ENCODE results near the gene C4orf51.
"Not testable (repeated sequence)": the region's sequence is repeated elsewhere in the genome, so short reads cannot be mapped to it uniquely, and the experiment has no call there.

C4orf51 gene

DNA sequence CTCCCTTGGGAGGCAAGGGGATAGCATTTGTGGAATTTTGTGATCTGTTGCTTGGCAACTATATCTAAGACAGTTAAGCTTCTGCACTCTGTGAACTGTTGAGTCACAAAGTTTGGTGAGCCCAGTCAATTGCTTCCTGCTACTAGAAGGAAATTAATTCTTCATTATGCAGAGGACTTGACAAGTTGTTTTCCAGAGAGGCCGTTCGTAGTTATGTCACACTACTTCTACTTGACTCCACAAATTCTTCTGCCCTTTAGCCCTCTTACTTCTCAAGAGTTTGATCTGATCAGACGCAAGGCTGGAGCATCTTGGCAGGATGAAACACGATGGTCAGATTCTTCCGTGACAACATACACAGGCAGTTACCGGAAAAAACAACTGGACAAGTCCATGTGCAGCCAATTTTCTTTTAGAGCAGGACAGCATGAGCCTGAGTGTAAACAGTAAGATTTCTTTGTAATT lies at the start of gene C4orf51:
Gene C4orf51, plus strand, starts transcription at position 156 of the 465 bp plus-strand sequence. Its CDS starts 58 bp downstream, at position 214.
- peak; percentile 55 for DNase-seq

- no peak for DNase-seq
These were observed 44.8 kb upstream of the C4orf51 start for GRCh38 chr4:145635117-145635516.

DNA sequence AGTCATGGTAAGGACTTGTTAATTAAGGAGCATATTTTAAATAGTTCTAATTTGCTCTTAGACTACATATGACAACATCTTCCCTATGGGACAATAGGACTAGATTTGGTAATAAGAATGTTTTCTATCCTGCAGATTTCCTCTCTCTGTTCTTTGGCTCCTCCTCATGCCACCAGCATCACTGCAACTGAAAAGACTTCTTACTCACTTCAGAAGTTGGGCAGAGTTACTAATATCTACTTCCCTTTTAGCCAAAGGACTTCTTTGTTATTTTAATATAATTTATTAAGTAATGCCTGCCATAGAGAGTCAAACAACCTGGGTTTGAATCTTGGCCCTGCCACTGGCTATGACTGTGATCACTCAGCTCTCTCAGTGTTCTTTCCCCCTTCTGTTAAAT lies 44.3 kb upstream of the C4orf51 start:
- no peak for DNase-seq

GRCh38 chr4:145639186-145639698 lies 40.7 kb upstream of the C4orf51 start:
- no peak for DNase-seq

GRCh38 chr4:145640236-145640635 lies 39.7 kb upstream of the C4orf51 start:
- DNase-seq = peak; percentile 62

- no peak for DNase-seq
These were observed 36.7 kb upstream of the C4orf51 start for GRCh38 chr4:145643295-145643694.

GRCh38 chr4:145644699-145645098 lies 35.2 kb upstream of the C4orf51 start:
- no peak for DNase-seq

DNA sequence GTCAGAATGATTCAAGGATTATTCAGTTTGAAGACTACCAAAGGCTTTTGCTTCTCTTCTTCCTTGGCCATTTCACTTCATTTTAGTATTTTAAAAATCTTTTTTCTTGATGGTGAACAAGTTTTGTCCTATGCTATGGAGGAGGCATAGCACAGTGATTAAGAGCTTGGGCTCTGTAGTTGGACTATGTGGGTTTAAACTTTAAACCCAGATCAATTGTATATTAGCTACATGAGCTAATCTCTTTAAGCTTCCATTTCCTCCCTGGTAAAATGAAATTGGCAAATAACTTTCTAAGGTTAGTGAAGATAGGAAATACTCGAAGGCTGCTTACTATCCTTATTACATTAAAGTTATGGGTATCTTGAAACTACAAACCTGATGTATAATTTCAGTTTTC lies 23.8 kb upstream of the C4orf51 start:
- DNase-seq = no peak

DNA sequence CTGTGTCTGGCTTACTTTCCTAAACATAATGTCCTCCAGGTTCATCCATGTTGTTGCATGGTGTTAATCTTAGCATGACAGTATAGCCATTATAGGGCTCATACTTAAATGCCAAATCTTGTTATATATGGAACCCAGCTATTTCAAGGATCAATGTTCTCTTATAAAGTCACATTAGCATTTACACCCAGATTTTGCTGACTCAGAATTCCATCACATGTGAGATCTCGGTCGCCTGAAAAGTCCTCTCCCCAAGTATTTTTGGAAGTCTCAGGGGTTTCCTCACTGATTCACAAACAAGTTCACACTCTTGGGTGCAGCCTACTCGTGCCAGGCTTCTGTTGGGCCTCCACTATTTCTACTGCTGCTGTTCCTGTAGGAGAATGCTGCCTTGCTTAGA lies 19.9 kb upstream of the C4orf51 start:
- DNase-seq = no peak

DNA sequence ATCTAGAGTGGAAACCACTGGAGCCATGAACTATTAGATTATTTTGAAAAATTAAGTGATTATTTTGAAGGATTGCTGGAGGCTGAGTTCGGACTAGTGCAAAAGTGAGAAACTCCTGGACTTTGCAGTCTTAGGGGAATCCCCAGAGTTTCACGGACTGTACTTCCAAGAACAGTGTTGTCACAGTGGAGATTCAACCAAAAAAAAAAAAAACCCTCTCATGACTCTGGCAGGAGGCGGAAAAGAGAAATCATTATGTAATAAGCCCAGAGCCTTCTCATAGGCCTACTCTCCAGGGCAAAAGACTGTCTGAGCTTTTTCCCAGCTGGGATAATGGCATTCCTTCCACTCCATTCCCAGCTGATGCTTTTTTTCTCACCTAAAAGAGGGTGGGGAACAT lies 16.8 kb upstream of the C4orf51 start:
- no peak for DNase-seq

DNA sequence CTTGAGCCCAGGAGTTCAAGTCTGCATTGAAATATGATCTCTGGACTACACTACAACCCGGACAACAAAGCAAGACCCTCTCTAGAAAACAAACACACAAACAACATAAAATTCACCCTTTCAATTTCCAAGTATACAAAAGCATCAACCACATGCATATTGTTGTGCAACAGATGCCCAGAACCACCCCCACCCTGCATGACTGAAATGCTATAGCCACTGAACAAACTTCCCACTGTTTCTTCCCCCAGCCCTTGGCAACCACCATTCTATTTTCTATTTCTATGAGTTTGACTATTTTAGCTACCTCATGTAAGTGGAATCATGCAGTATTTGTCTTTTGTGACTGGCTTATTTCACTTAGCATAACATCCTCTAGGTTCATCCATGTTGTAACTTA lies 14.2 kb upstream of the C4orf51 start:
- DNase-seq = no peak

GRCh38 chr4:145670422-145670821 lies 9.5 kb upstream of the C4orf51 start:
- DNase-seq = no peak

- DNase-seq = peak; percentile 44
These were observed 426 bp upstream of the C4orf51 start for GRCh38 chr4:145679520-145679919.

DNA sequence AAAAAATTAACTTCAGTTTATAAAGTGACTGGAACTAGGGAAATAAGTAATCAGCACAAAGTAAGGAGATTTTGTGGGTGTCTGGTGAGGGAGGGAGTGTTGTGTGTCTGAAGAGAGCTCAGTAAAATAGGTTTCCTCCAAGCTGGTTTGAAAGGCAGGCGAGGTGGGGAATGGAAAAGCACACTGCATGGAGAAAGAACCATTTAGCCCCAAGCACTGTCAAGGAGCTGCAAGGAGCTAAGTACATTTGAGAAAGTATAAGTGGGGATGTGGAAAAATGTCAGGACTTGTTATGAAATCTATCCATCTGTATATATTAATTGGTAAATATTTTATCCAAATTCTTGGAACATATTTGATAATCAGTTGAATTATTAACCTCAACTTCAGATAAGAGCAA lies 956 bp downstream of the C4orf51 start:
- no peak for DNase-seq

- DNase-seq = no peak
These were observed 1.6 kb downstream of the C4orf51 start for GRCh38 chr4:145681518-145681917.

DNA sequence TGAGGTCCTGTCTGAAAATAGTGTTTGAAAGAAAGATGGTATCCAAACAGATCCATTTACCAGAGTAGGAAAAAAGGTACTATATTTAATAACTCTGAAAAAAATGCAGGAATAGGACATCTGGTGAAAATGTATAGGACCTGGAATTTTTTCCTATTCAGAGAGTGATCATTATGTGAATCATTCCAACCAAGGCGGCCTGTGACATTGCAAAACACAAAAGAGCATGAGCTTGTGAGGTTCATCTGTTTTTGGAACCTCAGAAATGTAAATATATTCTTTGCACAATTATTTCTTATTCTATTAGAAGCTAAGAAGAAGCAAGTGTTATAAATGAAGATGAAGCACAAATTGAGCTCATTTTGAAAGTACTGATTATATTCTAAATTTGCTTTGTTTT lies 2.0 kb downstream of the C4orf51 start:
- no peak for DNase-seq

DNA sequence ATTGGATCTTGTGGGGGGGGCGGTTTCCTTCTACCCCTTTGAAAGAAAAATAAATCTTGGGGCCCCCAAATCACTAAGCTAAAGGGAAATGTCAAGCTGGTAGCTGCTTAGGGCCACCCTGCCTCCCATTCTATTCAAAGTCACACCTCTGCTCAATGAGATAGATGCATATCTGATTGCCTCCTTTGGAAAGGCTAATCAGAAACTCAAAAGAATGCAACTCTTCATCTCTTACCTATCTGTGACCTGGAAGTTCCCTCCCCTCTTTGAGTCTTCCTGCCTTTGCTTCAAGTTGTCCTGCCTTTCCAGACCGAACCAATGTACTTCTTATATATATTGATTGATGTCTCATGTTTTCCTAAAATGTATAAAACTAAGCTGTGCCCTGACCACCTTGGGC lies 7.0 kb downstream of the C4orf51 start:
- DNase-seq = no peak

- no peak for DNase-seq
These were observed 10.7 kb downstream of the C4orf51 start for GRCh38 chr4:145690610-145691009.

DNA sequence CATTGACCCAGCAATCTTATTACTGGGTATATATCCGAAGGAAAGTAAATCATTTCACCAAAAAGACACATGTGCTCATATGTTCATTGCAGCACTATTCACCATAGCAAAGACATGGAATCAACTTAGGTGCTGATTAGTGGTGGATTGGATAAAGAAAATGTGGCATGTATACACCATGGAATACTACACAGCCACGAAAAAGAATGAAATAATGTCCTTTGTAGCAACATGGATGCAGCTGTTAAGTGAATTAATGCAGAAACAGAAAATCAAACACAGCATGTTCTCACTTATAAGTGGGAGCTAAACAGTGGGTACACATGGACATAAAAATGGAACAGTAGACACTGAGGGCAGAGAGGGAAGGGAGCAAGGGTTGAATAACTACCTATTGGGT lies 11.5 kb downstream of the C4orf51 start:
- DNase-seq = not testable (repeated sequence)

DNA sequence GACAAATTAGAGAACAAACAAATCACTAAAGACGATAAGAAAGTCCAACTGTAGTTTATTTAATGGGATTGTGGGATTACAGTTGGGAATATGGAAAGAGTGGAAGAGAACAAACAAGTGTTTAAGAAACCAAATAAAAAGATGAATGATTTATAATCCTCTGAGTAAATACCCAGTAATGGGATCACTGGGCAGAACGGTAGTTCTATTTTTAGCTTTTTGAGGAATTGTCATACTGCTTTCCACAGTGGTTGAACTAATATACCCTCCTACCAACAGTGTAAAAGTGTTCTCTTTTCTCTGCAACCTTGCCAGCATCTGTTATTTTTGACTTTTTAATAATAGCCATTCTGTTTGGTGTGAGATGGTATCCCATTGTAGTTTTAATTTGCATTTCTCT lies 15.0 kb downstream of the C4orf51 start:
- no peak for DNase-seq

GRCh38 chr4:145697332-145697731 lies 17.4 kb downstream of the C4orf51 start:
- DNase-seq = no peak

DNA sequence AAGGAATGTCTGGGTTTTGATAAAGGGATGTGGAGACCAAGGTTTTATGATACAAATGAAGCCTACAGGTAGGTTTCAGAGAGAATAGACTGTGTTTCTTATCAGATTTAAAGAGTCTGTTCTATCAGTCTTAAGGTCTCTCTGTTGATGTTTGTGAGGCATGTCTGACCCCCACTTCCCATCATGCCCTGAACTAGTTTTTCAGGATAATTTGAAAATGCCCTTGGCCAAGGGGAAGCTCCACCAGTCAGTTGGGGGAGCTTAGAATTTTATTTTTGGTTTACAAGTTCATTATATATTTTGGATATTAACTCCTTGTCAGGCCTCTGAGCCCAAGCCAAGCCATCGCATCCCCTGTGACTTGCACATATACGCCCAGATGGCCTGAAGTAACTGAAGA lies 18.6 kb downstream of the C4orf51 start:
- no peak for DNase-seq

DNA sequence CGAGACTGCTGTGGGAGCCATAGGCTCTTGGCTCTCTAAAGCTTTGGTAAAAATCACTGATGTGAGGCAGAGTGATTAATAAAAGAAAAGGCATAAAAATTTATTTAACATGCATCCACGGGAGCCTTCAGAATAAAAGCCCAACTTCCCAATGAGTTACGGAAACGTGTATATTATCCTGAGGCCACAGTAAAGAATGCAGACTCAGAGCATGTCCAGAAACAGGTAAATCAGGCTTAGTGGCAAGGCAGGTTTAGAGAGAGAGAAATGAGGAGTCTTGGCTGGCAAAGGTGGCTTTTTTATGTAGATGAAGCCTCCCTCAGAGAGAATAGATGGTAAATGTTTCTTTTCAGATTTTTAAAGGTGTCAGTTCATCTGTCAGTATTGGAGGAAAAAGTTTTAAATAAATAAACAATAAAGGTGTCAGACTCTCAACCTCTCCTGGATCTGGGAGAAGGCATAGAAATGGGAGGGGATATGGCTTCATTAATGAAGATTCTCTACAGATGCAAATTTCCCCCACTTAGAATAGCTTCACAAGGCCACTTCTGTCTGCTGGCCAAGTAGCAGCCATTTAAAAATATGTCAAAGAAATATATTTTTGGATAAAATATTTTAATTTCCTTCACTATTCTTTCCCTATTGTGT lies 24.0 kb downstream of the C4orf51 start:
- DNase-seq = no peak

GRCh38 chr4:145709336-145709735 lies 29.4 kb downstream of the C4orf51 start:
- DNase-seq = no peak

DNA sequence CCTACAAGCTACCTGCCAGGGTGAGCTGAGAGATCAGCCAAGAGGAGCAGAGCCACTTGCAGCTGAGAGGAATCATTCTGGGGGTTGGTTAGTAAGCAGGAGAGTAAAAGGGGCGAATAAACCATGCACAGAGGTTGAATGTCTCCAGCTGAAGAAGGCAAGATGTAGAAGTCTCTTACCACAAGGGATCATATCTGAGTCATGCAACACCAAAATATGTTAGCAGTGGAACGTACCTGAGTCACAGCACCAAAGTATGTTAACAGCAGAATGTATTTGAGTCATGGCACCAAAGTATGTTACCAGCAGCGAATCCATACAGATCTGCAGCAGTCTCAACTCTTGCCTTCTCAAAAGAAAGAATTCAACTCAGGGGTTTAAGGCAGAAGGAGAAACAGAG lies 29.9 kb downstream of the C4orf51 start:
- peak; percentile 74 for DNase-seq

Measured in NCI-H226 (cell line).